Stimulated activated CD4-positive, alpha-beta T cell treated with anti-CD3 and anti-CD28 coated beads, Interleukin-15, amount 100 ng/mL, for 1 hour (primary cell): ENCODE results near the gene THOC6.
"Not testable (repeated sequence)": the region's sequence is repeated elsewhere in the genome, so short reads cannot be mapped to it uniquely, and the experiment has no call there.

Experiments
- DNase-seq, 2 donors: peaks; one replicate each; pipeline ENCODE4 v3.0.0-alpha.2; 2020; ENCODE audit warnings: low read depth in 1 of 2, low spot score in 1 of 2

The THOC6 gene

GRCh38 chr16:3053330-3053710, 29.5 kb downstream of the THOC6 start:
- DNase-seq: not testable (repeated sequence)

- DNase-seq: no peak
Measured at GRCh38 chr16:3054965-3055733, 31.3 kb downstream of the THOC6 start.

GRCh38 chr16:3055734-3056115, 31.9 kb downstream of the THOC6 start:
- DNase-seq: not testable (repeated sequence)

- DNase-seq: no peak
Measured at GRCh38 chr16:3056336-3057180, 32.7 kb downstream of the THOC6 start.

GRCh38 chr16:3057181-3058138, 33.6 kb downstream of the THOC6 start:
- no peak for DNase-seq

- no peak for DNase-seq
Measured at GRCh38 chr16:3058139-3059030, 34.5 kb downstream of the THOC6 start.

GRCh38 chr16:3059041-3059722, 35.3 kb downstream of the THOC6 start:
- peak; percentile 82 to 86 for DNase-seq

- DNase-seq: no peak
Measured at GRCh38 chr16:3059723-3060242, 35.9 kb downstream of the THOC6 start.

- DNase-seq: no peak
Measured at GRCh38 chr16:3060339-3061127, 36.7 kb downstream of the THOC6 start.

- DNase-seq: no peak
Measured at GRCh38 chr16:3062553-3062952, 38.7 kb downstream of the THOC6 start.

GRCh38 chr16:3063625-3064386, 40.0 kb downstream of the THOC6 start:
- DNase-seq: no peak

- DNase-seq: peak; percentile 48 to 59
Measured at GRCh38 chr16:3065069-3065741, 41.4 kb downstream of the THOC6 start, which contains the start of gene IL32. TSS of gene IL32 (plus strand) at chr16:3065640. CDS start at chr16:3065812, 172 bp downstream.

GRCh38 chr16:3065742-3066439, 42.1 kb downstream of the THOC6 start:
- no peak for DNase-seq

- DNase-seq: no peak
Measured at GRCh38 chr16:3066440-3066748, 42.6 kb downstream of the THOC6 start.

- DNase-seq: no peak
Measured at GRCh38 chr16:3068487-3068886, 44.7 kb downstream of the THOC6 start.

GRCh38 chr16:3069146-3069545, 45.3 kb downstream of the THOC6 start:
- not testable (repeated sequence) for DNase-seq
